Lower leg skin (tissue), 4 donors: Measurements from ENCODE around the gene KIRREL3. TPM values are rescaled to one million over a fixed set of nuclear protein-coding genes. Genes with fewer than 3 reads are reported as not detected.

ENCODE experiments used
- DNase-seq, 2 donors: peaks; one replicate each; pipeline ENCODE4 v3.0.0-alpha.2; 2019; ENCODE audit warnings: low spot score in 2 of 2
- H3K4me3 ChIP-seq: fragments of 200-600 bp; sonication (generic); 2 replicates; pipeline ENCODE4 v1.5.1; 2017; ENCODE audit warnings: mild to moderate bottlenecking, low read depth; ENCODE audit not compliant: poor library complexity, severe bottlenecking
- CTCF ChIP-seq, 3 donors: fragments of 450-650 bp; IDR thresholded peaks; one replicate each; pipeline ENCODE4 v1.5.1; 2016; ENCODE audit warnings: antibody characterized with exemption in 3 of 3, mild to moderate bottlenecking in 3 of 3, moderate library complexity in 2 of 3
- POLR2A ChIP-seq, 2 donors: fragments of 450-650 bp; IDR thresholded peaks; one replicate each; pipeline ENCODE4 v1.6.1; 2016 to 2017; ENCODE audit warnings: antibody characterized with exemption in 2 of 2, mild to moderate bottlenecking in 1 of 2, moderate library complexity in 1 of 2
- WGBS, 2 donors: methylation state at CpG; one replicate each; pipeline ENCODE4 v1.1.5; 2018; 5-methylcytosine and 5-hydroxymethylcytosine counted together
- intact Hi-C: fragments of 100-400 bp; cut with DNase I; formaldehyde crosslinking; loops from one replicate; pipeline ENCODE4 v1.15.0; 2023; ENCODE audit warnings: low total_unique reads
- total RNA-seq, 4 donors: library from RNA; depleted of rRNA; stranded (reverse); fragments of >200 nt; gene quantifications; one replicate each; pipeline ENCODE4 v1.1.0, GENCODE V29; 2016

KIRREL3 gene
- total RNA-seq, 4 donors from 2014 or later = 0.13 TPM; not detected in 3

GRCh38 chr11:126754591-126755426 lies 245.8 kb downstream of the KIRREL3 start:
- no peak overlapping the region for H3K4me3 ChIP-seq
- no peak for TF ChIP-seq CTCF (IDR thresholded peaks at IDR 0.05)
- no peak for TF ChIP-seq POLR2A (IDR thresholded peaks at IDR 0.05)
- DNase-seq = no peak
- WGBS, 2 donors = 79 to 84% methylated on average over 7 of the region's 7 CpGs
- intact Hi-C loops = no loop called here

GRCh38 chr11:126753990-126754389 lies 246.6 kb downstream of the KIRREL3 start:
- 32 to 33% methylated on average over 1 of the region's 1 CpG for WGBS, 2 donors
- no peak overlapping the region for H3K4me3 ChIP-seq
- DNase-seq = no peak
- intact Hi-C loops = no loop called here
- TF ChIP-seq POLR2A (IDR thresholded peaks at IDR 0.05) = no peak
- TF ChIP-seq CTCF (IDR thresholded peaks at IDR 0.05) = no peak

- no peak for TF ChIP-seq CTCF (IDR thresholded peaks at IDR 0.05)
- TF ChIP-seq POLR2A (IDR thresholded peaks at IDR 0.05) = no peak
- no peak for DNase-seq
- 80 to 87% methylated on average over 4 of the region's 4 CpGs for WGBS, 2 donors
- H3K4me3 ChIP-seq = no peak overlapping the region
- intact Hi-C loops = no loop called here
Observed at GRCh38 chr11:126751242-126751641, 249.3 kb downstream of the KIRREL3 start.

GRCh38 chr11:126748793-126749192 lies 251.8 kb downstream of the KIRREL3 start:
- DNase-seq = no peak
- intact Hi-C loops = no loop called here
- 89 to 91% methylated on average over 6 of the region's 6 CpGs for WGBS, 2 donors
- TF ChIP-seq CTCF (IDR thresholded peaks at IDR 0.05) (no peak), POLR2A (IDR thresholded peaks at IDR 0.05) (no peak)
- H3K4me3 ChIP-seq = no peak overlapping the region

GRCh38 chr11:126748100-126748791 lies 252.3 kb downstream of the KIRREL3 start:
- intact Hi-C loops = no loop called here
- DNase-seq = no peak
- H3K4me3 ChIP-seq = no peak overlapping the region
- no peak for TF ChIP-seq CTCF (IDR thresholded peaks at IDR 0.05)
- no peak for TF ChIP-seq POLR2A (IDR thresholded peaks at IDR 0.05)
- 65 to 71% methylated on average over 17 of the region's 17 CpGs for WGBS, 2 donors
